Transverse colon (tissue), 4 donors: Measurements from ENCODE around the gene JAZF1.

ENCODE experiments used
- CTCF ChIP-seq, 5 experiments: fragments of 200-600 bp in 3 of 5; fragments of 450-650 bp in 2 of 5; sonication (generic) in 3 of 5; IDR thresholded peaks; 1 replicate in 2 of 5; 2 replicates in 3 of 5; pipeline ENCODE4 v1.5.1; 2016 to 2017; ENCODE audit warnings: antibody characterized with exemption in 5 of 5, inconsistent platforms in 3 of 5, mild to moderate bottlenecking in 2 of 5, moderate library complexity in 1 of 5
- POLR2A ChIP-seq: fragments of 450-650 bp; IDR thresholded peaks from one replicate; pipeline ENCODE4 v1.6.1; 2016; ENCODE audit warnings: antibody characterized with exemption, mild to moderate bottlenecking, moderate library complexity
- POLR2AphosphoS5 ChIP-seq, 3 donors: sonication (generic); formaldehyde crosslinking; IDR thresholded peaks; one replicate each; pipeline ENCODE4 v1.6.1; 2016; ENCODE audit warnings: antibody characterized with exemption in 3 of 3

- no peak for TF ChIP-seq CTCF (IDR thresholded peaks at IDR 0.05)
- no peak for TF ChIP-seq POLR2A
- no peak for TF ChIP-seq POLR2AphosphoS5 (IDR thresholded peaks at IDR 0.05)
Observed at GRCh38 chr7:27964820-27965219, 215.8 kb downstream of the JAZF1 start.
